SW 1271 (cell line): ENCODE results near the gene ZNF592.
"Not testable (repeated sequence)": the region's sequence is repeated elsewhere in the genome, so short reads cannot be mapped to it uniquely, and the experiment has no call there.

ENCODE experiments used
- DNase-seq, 2 experiments: peaks; one replicate each; lab custom pipeline; 2025; lab: John Stamatoyannopoulos, UW

Gene ZNF592

DNA sequence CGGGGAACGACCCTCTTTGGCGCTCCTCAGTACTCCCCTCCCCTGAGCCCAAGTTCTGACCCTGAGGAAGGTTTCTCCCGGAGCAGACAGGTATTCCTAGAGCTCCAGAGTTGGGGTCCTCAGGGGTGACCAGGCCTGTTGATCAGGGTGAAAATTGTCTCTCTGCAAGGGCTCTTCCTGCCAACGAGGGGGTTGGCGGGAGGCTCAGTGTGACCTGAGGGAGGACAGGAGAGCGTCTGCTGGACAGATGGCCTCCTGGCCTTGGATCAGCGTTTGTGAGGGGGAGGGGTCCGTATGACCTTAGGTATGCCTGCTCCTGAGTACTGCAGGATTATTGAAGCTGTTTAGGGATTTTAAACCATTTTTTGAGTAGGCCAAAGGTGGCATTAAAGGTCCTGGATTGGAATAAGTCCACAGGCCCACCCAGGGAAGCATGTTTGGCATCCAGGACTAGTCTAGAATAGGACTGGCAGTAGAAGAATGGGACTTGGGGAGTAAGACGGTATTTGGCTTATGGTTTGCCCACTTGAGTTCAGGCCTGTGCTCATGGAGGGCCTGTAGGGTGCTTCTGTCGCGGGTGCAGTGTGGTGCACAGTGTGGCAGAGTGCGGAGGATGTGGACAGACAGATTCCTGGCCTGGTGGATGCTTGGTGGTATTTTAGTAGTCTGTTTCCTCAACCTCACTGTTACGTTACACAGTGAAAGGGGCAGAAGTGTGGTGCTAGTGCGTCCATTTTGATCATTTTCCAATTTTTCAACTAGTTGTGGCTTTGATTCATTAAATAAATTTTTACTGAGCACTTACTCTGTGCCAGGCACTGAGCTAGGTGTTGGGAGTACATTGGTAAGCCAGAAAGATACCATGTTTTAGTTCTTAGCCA lies 959 bp downstream of the ZNF592 start:
- DNase-seq = no peak

DNA sequence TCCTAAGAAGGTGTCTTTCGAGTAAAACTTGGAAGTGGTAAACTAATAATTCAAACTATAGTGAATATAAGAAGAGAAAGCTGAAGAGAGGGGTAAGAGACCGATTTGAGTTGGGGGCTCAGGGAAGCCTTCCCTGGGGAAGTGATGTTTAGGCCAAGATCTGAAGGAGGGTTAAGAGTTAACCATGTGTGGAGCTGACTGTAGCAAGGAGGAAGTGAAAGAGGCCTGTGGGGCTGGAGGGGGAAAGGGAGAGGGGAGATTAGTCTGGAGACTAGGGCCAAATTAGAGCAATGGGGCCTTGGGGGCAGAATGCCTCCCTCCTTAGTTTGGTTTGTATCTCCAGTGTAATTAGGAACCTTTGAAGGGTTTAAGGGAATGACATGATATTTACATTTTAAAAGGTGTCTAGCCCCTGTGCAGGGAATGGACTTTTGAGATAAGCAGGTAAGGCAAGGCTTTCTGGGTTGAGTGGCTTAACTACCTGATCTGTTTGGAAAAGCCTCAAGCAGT lies 2.2 kb downstream of the ZNF592 start:
- DNase-seq = no peak

DNA sequence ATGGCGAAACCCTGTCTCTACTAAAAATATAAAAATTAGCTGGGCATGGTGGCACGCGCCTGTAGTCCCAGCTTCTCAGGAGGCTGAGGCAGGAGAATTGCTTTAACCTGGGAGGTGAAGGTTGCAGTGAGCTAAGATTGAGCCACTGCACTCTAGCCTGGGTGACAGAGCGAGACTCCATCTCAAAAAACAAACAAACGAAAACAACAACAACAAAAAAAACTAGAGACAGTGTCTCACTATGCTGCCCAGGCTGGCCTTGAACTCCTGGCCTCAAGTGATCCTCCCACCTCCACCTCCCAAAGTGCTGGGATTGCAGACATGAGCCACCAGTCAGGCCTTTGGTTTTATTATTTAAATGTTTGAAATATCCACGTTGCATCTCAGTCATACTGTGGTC lies 3.3 kb downstream of the ZNF592 start:
- DNase-seq = not testable (repeated sequence)

DNA sequence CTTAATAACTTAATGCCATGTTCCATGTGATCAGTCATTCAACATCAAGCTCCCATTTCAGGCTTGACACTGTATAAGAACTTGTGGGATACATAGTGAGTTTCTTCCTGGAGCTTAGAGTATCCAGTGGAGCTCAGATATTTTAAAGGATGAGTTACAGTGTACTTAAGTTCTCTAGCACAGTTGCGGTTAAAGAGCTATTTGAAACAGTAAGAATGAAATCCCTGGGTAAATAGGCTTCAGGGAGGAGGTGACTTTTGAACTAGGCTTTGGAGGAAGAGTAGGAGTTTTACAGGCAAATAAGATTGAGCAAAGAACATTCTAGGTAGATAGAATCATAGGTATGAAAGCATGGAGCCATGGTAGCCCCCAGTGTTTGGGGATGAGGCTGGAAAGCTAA lies 3.8 kb downstream of the ZNF592 start:
- no peak for DNase-seq

DNA sequence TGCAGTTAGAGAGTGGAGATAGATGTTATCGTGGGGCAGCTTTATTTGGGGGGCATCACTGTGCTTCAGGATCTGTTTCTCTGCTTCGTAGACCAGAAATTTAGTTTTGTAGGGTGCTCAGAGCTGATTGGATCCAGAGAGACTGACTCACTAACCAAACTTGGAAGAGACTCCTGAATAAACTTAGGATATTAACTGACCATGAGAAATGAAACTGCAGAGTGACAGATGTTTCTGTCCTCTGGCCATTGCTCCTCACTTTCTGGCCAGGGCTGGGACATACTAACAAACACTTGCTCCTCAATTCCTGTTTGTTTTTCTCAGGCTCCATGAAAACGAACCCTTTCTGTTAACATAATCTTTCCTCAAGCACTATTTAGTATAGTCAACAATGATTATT lies 4.3 kb downstream of the ZNF592 start:
- DNase-seq = no peak

DNA sequence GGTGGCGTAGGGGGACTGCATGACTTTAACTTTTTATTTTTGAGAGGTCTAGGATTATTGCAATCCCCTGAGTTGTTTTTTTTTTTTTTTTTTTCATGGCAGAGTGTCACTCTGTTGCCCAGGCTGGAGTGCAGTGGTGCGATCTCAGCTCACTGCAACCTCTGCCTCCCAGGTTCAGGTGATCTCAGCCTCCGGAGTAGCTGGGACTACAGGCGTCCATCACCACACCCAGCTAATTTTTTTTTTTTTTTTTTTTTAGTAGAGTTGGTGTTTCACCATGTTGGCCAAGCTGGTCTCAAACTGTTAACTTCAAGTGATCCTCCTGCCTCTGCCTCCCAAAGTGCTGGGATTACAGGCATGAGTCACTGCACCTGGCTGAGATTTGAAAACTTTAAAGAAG lies 6.5 kb downstream of the ZNF592 start:
- not testable (repeated sequence) for DNase-seq

DNA sequence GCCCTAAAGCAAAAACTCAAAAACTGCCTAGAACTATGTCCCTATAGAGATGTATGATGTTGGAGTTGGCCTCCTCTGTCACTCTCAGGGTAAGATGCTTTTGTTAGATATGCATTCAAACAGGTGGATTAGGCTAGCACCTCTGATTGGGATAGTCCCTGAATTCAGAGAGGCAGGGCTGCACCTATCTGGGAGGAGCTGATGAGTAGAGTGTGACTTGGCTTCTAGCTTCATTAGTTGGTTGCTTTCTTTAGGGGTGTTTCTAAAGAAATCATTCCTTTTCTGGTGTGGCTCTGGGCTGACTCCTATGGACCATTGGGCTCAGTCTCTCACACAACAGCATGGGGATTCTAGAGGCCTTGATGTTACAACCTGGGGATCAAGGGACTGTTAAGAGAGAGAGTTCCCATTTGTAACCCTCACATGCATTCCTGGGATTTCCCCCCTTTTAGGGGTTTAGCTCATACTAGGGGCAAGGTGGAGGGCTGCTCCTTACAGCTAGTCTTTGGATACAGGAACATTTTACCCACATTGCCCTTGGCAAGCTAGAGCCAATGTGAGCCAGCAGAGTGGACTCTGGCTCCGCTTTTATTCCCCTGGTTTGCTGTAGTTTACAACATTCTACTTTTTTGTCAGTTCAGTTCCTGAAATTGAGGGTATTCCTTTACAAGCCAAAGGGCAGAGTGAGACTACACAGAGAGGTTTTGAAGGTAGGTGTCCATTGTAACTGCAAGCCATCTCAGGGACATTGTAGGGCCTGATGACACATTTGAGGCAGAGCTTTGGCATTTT lies 7.5 kb downstream of the ZNF592 start:
- no peak for DNase-seq

DNA sequence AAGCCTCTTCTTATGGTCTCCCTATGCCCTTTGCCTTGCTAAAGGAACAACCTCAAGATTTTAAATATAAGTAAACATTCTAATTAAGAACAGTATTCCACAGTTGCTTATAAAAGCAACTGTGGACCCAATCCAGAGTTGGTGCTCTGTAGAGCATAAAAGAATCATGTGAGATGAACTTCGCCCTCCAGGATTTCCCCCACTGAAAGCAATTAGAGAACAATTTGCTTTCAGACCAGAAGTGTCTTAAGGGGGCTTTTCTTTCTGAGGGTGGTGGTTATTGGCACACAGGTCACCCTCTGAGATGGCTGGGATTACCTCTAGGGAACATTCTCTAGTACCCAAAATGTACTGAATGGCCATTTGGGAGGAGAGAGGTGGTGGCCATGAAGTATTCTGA lies 10.6 kb downstream of the ZNF592 start:
- no peak for DNase-seq

DNA sequence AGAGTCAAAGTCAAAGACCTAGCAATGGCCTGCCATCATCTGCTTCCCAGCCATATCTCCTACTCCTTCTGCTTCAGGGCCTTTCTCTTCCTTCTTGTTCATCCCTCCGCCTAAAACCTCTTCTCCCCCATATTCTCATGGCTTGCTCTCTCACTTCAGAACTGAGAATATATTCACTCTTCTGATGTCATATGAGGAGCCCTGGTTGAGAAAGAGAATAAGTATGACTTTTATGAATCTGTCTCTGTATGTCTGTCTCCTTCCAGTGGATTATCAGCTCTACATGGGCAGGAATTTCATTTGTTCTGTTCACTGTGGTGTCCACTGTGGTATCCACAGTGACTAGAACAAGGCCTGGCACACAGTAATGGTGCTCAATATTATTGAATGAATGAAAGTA lies 11.8 kb downstream of the ZNF592 start:
- DNase-seq = no peak

DNA sequence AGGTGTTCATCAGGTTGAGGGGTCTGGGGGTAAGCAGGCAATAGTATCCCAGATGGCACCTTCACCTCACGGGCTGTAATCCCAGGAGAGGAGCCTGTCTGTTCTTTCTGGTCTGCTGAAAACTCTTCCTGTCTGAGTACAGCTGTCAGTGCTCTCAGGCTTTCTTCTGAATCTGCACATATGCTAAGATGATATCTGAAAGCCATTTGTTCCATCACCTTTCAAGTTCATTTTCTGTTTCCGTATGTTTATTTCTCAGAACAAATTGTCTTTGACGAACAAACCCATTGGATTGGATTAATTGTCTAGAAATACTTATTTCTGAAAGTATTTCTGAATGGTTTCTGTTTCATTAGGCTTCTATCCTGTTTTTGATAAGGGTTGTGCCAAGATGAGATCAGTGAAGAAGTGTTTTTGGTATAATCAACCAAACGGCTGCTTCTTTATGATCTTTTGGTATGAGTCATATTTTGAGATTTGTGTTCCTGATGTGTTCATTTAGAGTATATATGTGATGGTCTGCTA lies 13.3 kb downstream of the ZNF592 start:
- no peak for DNase-seq

DNA sequence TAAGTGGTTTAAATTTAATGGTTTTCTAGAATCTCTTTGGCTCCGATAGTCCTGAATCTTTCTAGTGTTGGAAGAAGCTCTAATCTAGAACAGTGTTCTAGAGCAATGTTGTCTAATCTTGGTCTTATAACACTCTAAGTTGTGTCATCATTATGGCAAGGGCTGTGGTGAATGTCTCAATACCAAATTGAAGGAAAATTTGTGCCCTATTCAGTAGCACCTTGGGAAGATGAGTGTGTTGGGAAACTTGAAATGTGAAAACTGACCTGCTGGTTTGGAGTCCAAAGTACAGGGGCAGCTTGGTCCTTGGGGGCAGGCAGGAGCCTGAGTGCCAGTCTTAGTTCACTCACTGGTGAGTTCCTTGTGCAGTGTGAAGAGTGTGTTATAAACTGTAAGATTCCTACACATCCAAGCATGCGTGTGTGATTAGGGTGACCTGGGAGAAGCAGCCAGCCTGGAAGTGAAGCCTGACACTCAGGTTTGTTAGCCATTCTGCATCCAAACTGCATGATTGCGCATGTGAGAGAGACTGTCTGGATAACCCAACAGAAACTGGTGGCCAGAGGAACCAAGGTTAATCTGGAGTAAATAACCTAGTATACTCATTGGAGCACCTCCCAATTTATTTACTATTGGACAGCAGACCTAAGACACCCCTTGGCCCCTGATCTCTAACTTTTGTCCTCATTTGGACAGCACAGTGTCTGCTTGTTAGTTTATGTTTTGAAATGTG lies 14.6 kb downstream of the ZNF592 start:
- DNase-seq = no peak

DNA sequence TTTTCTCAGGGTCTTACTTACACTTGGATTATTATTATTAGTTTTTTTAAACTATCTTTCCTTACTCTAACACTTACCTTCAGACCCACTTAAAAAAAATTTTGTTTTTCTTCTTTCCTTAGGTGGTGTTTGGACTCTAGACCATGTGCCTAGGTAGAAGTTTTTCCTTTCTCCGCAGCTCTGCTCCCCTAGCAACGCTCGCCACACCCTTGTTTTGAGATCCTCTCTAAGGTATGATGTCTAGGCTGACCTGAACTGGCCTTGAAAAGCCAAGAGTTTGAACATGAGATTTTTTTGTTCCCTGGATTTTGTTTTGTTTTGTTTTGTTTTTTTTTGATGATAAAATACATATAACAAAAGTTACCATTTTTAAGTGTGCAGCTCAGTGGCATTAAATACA lies 16.2 kb downstream of the ZNF592 start:
- DNase-seq = no peak

DNA sequence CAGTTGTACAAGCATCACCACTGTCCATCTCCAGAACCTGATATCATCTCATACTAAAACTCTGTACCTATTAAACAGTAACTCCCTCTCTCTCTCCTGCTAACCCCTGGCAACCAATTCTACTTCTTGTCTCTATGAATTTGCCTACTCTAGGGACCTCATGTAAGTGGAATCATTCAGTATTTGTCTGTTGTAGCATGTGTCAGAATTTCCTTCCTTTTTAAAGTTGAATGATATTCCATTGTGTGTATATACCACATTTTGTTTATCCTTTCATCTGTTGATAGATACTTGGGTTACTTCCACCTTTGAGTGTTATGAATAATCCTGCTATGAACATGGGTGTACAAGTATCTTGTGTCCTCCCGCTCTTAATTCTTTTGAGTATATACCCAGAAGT lies 16.6 kb downstream of the ZNF592 start:
- DNase-seq = no peak

DNA sequence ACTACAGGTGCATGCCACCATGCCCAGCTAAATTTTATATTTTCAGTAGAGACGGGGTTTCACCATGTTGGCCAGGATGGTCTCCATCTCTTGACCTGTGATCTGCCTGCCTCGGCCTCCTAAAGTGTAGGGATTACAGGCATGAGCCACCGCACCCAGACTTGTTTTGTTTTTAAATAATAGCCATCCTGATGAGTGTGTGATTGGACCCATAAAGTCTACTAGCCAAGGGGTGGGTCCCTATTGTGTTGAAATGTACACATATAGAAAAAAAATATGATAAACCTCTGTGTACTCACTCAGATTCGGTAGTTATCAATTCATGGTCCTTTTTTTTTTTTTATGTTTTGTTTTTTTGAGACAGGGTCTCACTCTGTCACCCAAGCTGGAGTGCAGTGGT lies 17.3 kb downstream of the ZNF592 start:
- DNase-seq = no peak

DNA sequence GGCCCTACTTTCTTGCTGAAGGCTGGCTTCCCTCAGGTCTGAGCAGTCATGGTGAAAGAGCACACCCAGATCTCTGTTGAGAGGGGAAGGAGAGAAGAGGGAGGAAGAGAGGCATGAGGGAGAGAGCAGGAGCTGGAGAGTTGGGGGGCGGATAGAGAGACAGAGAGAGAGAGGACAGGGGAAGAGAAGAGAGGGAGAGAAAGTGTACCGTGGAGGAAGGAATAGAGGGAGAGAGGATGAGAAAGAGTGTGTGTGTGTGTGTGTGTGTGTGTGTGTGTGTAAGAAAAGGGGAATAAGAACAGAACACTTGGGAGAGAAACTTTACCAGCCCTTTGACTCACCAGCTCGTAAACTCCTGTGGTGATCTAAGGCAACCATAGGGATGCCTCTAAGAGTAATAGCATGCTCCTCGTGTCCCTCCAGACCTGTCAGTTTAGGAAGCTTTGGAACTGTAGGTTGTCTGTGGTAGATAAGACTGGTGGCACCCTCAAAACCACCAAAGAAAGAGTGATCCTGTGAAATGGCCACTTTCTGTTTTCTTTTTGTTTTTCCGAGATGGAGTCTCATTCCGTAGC lies 18.2 kb downstream of the ZNF592 start:
- no peak for DNase-seq

DNA sequence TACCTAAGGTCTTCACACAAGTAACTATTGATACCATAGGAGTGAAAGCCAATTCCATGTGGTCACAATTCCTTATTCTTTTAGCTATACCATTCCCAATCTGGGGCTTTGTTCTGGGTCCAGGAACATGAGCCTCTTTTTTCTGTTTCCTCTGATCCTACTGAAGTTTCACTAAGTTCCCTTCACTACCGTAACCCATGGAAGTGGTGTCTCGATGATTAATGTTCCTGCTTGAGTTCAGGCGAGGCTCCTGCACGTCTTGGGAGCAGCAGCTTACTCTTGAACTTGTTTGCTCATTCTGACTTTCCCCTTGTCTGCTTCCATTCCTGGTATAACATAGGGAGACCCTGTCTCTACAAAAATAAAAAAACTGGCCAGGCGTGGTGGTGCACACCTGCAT lies 23.6 kb downstream of the ZNF592 start:
- no peak for DNase-seq

DNA sequence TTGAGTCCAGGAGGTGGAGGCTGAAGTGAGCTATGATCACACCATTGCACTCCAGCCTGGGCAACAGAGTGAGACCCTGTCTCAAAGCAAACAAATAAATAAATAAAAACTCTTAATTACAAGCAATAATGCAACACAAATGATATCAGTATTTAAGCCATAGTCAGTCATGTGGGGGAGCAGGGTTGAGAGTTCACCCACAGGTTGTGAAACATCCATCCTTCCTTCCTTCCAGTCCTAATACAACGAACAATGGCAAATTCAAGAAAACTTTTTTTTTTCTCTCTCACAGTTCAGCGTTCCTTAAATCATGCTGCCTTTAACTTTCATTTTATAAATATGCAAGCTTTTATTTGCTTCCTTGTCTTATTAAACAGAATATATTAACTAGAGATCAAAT lies 24.1 kb downstream of the ZNF592 start:
- DNase-seq = no peak

DNA sequence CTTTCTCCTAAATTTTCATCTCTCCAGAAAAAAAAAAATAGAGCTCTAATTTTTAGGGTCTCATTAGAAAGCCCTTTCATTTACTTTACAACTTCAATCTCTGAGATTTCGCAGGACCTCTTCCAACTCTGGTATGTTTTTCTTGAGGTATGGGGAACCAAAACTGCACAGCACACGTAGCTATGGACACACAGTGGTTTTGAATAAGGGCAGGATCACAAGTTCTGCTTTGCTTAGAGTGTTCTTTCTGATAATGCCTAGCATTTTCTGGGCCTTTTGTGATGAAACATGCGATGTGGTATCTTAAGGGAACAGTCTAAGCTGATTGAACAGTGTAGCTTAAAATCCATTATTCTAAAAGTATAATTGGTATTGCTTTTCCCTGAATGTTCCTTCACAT lies 25.3 kb downstream of the ZNF592 start:
- no peak for DNase-seq

DNA sequence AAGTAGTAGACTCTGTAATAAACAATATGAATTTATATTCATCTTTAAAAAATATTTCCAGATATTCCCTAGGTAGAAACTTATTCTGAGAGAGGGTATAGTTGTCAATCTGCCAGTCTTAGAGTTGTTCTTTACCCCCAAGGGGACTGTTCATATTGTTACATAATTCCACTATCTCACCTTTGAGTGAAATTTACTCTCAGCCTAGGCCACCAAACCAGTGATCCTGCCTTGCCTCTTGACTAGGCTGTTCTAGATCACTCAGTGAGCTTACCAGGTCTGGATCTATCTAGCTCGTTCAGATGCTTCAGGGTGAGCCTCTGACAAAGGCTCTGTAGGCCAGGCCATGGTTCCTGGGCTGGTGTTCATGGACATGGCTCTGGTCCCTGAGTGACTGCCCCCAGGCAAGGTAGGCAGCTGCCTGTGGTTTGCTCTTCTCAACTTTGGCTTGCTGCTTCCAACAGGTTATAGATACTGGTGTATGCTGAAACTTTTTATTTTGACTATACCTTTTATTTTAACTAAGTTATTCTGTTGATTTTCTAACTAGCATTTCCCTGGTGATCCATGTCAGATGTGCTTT lies 27.6 kb downstream of the ZNF592 start:
- DNase-seq = no peak

DNA sequence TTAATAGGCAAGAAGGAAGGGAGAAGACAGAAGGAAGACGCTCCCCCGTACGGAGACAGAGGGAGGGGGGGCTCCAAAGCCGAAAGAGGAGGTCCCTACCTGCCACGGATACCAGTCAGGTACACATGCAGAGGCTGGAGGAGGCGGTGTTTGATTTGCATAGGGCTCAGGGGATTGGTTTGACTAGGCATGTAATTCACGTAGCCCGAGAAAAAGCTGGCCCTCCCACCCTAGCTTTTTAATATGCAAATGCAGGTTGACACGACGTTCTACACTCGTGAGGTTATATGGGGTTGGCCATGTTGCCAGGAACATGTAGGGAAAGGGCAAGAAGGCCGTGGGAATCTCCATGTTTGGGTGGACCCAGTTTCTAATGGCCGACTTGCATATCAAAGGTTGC lies 29.8 kb downstream of the ZNF592 start:
- DNase-seq = no peak

DNA sequence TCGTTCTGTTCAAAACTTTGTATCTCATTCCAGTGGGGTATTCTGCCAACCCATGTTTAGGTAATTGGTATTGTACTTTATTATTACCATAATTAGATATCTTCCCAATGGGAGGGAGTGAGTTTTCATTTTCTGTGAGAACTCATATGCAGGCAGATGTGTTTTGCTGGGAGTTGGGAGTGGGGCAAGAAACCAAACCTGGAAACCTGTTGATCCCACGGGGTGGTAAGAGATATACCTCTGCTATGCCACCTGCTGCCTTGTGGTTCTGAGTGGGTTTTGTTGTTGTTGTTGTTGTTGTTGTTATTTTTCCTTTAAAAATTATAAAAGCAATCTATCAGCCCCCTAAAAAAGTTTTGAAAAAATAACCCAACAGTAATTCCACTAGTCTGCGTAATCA lies 32.1 kb downstream of the ZNF592 start:
- no peak for DNase-seq

DNA sequence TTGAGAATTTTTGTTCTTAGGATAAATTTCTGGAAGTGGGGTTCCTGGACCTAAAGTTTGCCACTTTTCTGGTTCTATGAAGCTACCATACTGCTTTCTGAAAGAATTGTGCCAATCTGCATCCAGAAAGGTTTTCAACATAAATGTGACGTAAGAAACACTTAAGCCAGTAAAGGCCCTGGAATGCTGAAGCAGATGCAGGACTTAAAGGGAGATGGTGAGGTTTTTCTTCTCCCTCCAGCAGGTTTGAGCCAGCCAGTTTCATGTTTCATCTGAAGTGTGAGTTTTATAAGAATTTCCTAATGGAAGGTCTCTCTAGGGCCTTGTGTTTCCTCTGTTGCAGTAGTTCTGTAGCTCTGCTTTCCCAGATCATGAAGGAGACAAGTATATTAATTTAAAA lies 33.1 kb downstream of the ZNF592 start:
- DNase-seq = no peak
